Tibial nerve (tissue), 4 donors: ENCODE data around the gene CEMIP2.

Experiments
- CTCF ChIP-seq, 5 experiments: fragments of 200-600 bp in 3 of 5; fragments of 450-650 bp in 2 of 5; sonication (generic) in 3 of 5; IDR thresholded peaks; one replicate each; pipeline ENCODE4 v1.5.1; 2016 to 2019; ENCODE audit warnings: antibody characterized with exemption in 5 of 5, mild to moderate bottlenecking in 3 of 5, moderate library complexity in 2 of 5
- EP300 ChIP-seq, 2 donors: sonication (generic); formaldehyde crosslinking; IDR thresholded peaks; one replicate each; pipeline ENCODE4 v1.6.1; 2017; ENCODE audit warnings: antibody characterized with exemption in 2 of 2, mild to moderate bottlenecking in 1 of 2
- POLR2A ChIP-seq, 2 donors: fragments of 450-650 bp; IDR thresholded peaks; one replicate each; pipeline ENCODE4 v1.6.1; 2017; ENCODE audit warnings: antibody characterized with exemption in 2 of 2, mild to moderate bottlenecking in 2 of 2, moderate library complexity in 2 of 2

GRCh38 chr9:71790296-71790695 is 22.0 kb upstream of the CEMIP2 start:
- TF ChIP-seq CTCF (IDR thresholded peaks at IDR 0.05) (no peak), EP300 (IDR thresholded peaks at IDR 0.05) (no peak), POLR2A (IDR thresholded peaks at IDR 0.05) (no peak)
